T-helper 9 cell (primary cell): ENCODE data around the gene PRPF6.
A peak's percentile ranks its signal among the peaks of the same experiment; 100 is the strongest.

Experiments used
- DNase-seq: peaks from one replicate; pipeline ENCODE4 v3.0.0-alpha.2; 2020

Gene PRPF6

DNA sequence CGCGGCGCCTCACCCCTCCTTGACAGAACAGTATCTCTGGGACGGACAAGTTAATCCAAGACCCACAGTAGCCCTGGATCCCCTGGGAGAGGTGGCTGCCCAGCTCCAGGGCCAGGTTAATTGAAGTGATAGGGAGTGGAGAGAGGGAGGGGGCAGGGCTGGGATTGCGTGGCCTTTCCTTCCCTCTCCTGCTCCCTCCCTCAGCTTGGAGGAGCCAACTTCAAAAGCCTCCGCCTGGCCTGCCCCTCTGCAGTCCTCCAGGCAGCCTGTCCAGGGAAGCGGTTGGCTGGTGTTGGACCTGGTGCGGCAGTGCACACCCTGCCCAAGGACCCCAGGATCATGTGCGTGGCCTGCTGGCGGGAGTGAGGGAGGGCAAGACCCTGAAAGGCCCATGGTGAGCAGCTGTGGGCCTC, 55.0 kb downstream of the PRPF6 start, which contains the start of gene C20orf204:
TSS of gene C20orf204 (plus strand) at position 250 of the 413 bp plus-strand sequence. CDS start at position 392, 142 bp downstream.
- DNase-seq = no peak

- no peak for DNase-seq
Observed at GRCh38 chr20:64036346-64037198, 55.6 kb downstream of the PRPF6 start.

GRCh38 chr20:64037199-64037497, 56.2 kb downstream of the PRPF6 start:
- no peak for DNase-seq

DNA sequence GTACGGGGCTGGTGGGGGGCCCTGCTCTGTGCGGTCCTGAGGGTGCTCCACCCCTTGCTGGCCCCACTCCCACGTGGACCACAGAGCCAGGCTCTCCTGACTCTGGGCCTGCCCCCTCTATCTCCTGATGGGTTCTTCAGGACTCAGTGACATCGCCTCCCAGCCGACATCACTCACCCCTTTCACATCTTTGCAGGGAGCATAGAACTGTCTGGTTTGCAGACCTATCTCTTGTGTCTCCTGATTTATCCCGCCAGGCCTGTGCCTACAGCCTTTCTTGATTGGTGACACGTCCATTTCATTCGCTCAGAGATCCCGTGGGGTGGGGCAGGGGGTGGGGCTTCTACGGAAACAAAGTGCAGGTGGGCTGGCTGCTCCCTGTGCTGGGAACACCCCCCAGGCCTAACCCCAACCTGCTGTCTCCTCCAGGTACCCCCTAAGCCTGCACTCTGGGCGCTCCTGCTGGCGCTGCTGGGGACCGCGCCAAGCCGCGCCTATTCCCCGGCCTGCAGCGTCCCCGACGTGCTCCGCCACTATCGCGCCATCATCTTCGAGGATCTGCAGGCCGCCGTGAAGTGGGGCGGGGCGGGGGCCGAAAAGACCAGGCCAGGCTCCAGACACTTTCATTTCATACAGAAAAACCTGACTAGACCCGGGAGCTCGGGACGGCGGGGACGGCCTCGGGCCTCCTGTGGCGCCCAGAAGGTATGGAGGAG, 56.7 kb downstream of the PRPF6 start:
- no peak for DNase-seq

DNA sequence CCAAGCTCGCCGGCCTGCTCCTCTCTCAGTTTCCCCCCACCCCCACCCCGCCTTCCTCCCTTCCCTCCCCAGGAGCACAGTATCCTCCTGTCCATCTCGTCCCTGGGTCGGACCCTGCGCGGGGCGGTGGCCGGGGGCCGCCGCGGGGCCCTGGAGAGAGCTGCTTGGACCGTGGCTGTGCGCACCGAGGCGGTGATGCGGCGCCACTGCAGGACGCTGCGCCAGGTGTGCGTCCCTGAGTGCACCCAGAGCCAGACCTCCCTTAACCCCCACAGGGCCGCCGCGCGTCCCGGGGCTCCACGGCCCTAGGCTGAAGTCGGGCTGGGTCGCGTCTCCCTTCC, 57.3 kb downstream of the PRPF6 start:
- no peak for DNase-seq

DNA sequence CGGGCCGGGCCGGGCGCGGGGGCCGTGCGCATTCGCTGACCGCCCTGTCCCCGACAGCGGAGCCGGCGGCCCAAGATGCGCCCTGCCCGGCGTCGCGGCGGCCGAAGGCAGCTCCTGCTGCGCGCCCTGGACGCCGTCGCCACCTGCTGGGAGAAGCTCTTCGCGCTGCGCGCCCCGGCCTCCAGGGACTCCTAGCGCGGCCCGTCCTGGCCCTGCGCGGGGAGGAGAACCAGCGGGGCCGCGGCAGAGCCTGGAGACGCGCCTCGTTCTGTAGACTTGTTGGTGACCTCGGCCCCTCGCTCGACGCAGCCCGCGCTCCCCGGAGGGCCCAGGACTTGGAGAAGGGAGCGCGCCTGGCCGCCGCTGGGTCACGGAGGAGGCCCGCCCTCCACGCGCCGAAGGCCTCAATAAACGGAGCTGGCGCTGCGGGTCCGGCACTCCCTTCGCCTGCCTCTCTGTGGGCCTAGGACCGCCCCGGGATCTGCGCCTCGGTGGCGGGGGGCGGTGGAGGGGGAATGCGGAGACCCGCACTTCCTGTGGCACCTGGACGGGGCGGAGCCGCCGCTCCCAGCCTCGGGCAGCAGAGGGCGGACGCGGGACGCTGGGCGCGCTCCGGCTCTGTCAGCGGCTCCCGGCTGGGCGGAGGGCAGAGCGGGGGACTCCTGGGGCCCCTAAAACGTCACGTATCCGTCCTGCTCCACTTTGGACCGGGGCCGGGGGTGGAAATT, 57.8 kb downstream of the PRPF6 start:
- DNase-seq = peak; percentile 66

DNA sequence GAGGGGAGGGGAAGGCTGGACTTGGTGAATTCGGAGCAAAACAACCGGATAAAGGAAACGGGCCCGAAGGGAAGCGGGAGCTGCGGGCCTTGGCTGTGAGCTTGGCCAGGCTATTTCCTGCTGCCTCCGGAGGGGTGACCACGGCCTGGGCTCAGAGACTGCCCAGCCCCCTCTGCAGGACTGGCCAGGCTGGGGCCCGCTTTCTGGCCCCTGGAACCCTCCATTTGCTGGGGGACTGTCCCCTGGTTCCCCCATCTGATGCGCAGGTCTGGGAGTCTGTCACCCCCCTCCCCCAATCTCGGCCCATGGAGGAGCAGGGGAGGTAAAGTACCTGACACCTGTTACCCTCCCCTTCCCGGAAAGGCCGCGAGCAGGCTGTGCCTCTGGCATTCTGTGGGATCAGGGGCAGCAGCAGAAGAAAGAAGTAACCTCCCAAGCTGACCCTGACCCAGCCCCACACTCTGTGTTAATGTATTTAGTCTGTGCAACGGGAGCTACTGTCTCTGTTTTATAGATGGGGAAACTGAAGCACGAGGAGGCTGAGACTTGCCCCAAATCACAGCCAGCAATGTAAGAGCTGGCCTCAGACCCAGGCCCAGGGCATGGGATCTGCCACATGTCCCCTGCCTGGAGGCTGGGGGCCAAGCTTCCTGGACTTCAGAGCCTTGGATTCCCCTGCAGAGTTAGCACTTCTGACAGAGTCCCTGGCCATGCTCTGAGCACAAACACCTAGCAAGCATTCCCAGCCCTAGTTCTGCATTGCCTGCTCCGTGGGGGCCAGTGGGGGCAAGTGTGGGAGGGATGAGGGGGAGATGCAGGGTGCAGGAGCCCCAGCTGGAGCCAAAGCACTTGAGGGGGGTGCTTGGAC, 58.6 kb downstream of the PRPF6 start:
- DNase-seq = no peak

GRCh38 chr20:64040231-64041039, 59.5 kb downstream of the PRPF6 start:
- no peak for DNase-seq

GRCh38 chr20:64041040-64041780, 60.3 kb downstream of the PRPF6 start:
- DNase-seq = no peak

DNA sequence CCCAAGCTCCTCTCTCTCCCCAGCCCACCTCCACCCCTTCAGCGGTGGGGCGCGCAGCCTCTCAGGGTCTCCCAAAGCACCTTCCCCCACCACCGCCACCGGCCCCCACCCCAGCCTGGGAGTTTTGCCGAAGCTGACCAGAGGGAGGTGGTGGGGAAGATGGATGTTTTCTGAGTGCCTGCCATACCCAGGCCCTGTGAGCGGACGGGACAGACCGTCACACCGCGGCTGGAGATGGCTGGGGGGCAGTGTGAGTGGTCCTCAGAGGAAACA, 60.8 kb downstream of the PRPF6 start:
- DNase-seq = no peak

- DNase-seq = no peak
Observed at GRCh38 chr20:64042054-64042781, 61.3 kb downstream of the PRPF6 start.

- DNase-seq = no peak
Observed at GRCh38 chr20:64043768-64044167, 62.8 kb downstream of the PRPF6 start.

- DNase-seq = no peak
Observed at GRCh38 chr20:64044484-64045247, 63.7 kb downstream of the PRPF6 start.

DNA sequence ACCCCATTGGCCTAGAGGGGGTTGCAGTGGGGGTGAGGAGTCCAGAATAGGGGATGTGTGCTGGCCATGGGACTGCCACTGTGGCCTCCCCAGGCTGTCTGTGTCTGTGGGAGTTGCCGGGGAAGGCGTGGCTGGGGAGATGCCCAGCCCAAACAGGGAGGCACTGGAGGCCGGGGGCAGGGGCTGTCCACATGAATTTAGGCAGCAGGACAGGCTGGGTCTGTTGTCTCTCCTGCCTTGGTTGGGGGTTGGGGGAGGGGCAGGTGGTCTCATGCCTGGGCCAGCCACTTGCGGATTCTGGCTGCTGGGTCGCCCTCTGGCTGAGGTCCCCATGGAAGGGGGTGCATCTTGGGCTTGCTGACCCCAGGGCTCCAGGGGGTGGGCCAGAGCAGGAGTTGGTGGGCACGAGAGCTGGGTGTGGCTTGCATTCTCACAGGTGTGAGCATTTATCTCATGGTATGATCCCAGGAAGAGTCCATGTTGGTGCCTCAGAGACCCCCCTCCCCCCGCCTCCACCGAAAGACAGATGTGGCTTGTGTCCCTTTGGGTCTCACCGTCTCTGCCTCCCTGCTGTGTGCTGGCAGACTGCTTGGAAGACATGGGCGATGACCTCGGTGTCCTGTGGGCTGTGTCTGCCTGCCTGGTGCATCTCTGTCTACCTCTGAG, 64.5 kb downstream of the PRPF6 start:
- no peak for DNase-seq

DNA sequence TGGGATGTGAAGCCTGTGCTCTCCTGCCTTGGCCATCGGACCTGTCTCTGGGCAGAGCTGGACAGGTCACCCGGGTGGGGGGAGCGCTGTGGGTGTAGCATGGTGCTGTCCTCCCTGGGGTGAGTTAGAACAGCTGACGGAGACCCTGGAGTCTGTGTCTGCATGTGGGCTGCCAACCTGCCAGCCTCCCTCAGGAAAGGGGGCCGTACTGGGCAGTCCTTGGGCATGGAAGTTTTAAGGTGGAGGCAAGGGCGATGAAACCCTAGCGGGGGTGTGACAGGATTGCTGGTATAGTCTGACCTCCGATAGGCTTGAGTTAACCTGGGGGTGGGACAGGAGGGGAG, 66.1 kb downstream of the PRPF6 start:
- DNase-seq = no peak

- DNase-seq = no peak
Observed at GRCh38 chr20:64047968-64048401, 67.1 kb downstream of the PRPF6 start.

GRCh38 chr20:64048402-64049044, 67.6 kb downstream of the PRPF6 start:
- no peak for DNase-seq

DNA sequence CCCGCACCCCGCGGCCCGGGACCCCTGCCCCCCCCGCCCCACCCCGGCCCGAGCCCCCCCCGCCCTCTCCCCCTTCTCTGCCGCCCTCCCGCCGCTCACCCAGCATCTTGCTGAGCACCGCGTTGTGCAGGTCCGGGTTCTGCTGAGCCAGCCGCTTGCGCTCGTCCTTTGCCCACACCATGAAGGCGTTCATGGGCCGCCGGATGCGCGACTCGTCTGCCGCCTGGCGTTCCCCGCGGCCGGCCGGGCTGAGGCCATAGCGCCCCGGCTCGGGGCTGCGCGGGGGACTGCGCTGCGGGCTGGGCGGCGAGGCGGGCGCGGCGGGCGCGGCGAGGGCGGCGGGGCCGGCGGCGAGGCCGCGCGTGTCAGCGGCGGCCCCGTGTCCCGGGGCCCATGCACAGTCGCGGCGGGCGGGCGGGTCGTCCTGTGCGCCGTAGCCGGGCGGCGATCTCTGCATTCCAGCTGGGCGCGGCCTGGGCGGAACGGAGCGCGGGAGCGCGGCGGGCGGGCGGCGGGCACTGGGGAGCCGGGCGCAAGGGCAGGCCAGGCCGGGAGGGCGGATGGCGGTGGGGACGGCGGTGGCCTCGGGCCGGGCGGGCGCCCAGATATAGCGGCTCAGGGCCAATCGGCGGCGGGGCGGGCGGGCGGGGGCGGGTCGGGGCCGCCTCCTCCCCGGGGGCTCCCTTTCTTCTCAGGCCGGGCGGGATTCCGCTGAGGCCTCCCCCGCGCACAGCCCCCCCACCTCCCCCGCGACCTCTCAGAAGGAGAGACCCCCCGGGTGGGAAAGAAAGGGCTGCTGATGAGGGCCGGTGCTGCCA, 68.3 kb downstream of the PRPF6 start, which contains the start of gene SOX18:
TSS of gene SOX18 (minus strand) at position 580 of the 818 bp plus-strand sequence. CDS start at position 457, 123 bp downstream.
- DNase-seq = no peak
